GM23338 (cell line): ENCODE data around the gene ADGRB2.

Source experiments
- EZH2phosphoT487 ChIP-seq: fragments of 200-600 bp; sonication (generic); IDR thresholded peaks from one replicate; pipeline ENCODE4 v1.8.1; 2018; ENCODE audit warnings: antibody characterized with exemption; ENCODE audit not compliant: unreplicated experiment
- POLR2AphosphoS5 ChIP-seq: IDR thresholded peaks from 2 replicates; pipeline ENCODE4 v1.6.1; 2016; ENCODE audit warnings: antibody characterized with exemption, low read depth
- TF ChIP-seq, protein P1 (sequence below), 2 experiments: fragments of 200-600 bp in 1 of 2; sonication (generic) in 1 of 2; conservative IDR thresholded peaks; 2 replicates each; pipeline versions ENCODE4 v1.5.1 to v1.6.1; 2016 to 2017; ENCODE audit warnings: antibody characterized with exemption in 2 of 2, low read depth in 2 of 2, mild to moderate bottlenecking in 2 of 2, moderate library complexity in 1 of 2
- TF ChIP-seq, protein P2 (sequence below): IDR thresholded peaks from one replicate; pipeline ENCODE4 v1.6.1; 2018; ENCODE audit warnings: antibody characterized with exemption; ENCODE audit not compliant: unreplicated experiment
- TF ChIP-seq, protein P3 (sequence below): IDR thresholded peaks from 2 replicates; pipeline ENCODE4 v1.6.1; 2016; ENCODE audit warnings: antibody characterized with exemption

DNA sequence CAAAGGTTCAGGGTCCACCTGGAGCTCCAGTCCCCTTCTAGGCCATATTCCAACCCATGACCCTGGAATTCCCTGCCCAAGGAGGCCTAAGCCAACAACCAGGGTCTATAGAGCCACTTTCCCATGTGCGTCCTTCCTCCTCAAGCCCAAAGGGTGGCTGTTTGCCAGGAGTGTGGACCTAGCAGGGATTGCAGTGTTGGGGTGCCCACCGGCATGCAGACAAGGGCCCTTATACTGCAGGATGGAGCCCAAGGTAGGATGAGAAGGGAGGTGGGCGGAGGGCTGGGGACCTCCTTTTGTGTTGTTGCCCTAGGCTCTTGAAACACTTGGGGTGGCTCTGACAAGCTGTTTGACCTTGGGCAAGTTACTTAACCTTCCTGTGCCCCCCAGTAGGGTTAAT, 19.7 kb upstream of the ADGRB2 start:
- TF ChIP-seq, protein P1, sequence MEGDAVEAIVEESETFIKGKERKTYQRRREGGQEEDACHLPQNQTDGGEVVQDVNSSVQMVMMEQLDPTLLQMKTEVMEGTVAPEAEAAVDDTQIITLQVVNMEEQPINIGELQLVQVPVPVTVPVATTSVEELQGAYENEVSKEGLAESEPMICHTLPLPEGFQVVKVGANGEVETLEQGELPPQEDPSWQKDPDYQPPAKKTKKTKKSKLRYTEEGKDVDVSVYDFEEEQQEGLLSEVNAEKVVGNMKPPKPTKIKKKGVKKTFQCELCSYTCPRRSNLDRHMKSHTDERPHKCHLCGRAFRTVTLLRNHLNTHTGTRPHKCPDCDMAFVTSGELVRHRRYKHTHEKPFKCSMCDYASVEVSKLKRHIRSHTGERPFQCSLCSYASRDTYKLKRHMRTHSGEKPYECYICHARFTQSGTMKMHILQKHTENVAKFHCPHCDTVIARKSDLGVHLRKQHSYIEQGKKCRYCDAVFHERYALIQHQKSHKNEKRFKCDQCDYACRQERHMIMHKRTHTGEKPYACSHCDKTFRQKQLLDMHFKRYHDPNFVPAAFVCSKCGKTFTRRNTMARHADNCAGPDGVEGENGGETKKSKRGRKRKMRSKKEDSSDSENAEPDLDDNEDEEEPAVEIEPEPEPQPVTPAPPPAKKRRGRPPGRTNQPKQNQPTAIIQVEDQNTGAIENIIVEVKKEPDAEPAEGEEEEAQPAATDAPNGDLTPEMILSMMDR (conservative IDR thresholded peaks at IDR 0.05; ENCODE audit: low read depth in 2 of 2) = no peak
- TF ChIP-seq, protein P2, sequence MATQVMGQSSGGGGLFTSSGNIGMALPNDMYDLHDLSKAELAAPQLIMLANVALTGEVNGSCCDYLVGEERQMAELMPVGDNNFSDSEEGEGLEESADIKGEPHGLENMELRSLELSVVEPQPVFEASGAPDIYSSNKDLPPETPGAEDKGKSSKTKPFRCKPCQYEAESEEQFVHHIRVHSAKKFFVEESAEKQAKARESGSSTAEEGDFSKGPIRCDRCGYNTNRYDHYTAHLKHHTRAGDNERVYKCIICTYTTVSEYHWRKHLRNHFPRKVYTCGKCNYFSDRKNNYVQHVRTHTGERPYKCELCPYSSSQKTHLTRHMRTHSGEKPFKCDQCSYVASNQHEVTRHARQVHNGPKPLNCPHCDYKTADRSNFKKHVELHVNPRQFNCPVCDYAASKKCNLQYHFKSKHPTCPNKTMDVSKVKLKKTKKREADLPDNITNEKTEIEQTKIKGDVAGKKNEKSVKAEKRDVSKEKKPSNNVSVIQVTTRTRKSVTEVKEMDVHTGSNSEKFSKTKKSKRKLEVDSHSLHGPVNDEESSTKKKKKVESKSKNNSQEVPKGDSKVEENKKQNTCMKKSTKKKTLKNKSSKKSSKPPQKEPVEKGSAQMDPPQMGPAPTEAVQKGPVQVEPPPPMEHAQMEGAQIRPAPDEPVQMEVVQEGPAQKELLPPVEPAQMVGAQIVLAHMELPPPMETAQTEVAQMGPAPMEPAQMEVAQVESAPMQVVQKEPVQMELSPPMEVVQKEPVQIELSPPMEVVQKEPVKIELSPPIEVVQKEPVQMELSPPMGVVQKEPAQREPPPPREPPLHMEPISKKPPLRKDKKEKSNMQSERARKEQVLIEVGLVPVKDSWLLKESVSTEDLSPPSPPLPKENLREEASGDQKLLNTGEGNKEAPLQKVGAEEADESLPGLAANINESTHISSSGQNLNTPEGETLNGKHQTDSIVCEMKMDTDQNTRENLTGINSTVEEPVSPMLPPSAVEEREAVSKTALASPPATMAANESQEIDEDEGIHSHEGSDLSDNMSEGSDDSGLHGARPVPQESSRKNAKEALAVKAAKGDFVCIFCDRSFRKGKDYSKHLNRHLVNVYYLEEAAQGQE = no peak
- TF ChIP-seq, protein P3, sequence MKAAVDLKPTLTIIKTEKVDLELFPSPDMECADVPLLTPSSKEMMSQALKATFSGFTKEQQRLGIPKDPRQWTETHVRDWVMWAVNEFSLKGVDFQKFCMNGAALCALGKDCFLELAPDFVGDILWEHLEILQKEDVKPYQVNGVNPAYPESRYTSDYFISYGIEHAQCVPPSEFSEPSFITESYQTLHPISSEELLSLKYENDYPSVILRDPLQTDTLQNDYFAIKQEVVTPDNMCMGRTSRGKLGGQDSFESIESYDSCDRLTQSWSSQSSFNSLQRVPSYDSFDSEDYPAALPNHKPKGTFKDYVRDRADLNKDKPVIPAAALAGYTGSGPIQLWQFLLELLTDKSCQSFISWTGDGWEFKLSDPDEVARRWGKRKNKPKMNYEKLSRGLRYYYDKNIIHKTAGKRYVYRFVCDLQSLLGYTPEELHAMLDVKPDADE = no peak
- no peak for TF ChIP-seq EZH2phosphoT487
- TF ChIP-seq POLR2AphosphoS5 = no peak
